ENCODE results near the gene RAB1B. TPM values are rescaled to one million over a fixed set of nuclear protein-coding genes. Genes with fewer than 3 reads are reported as not detected.
"Not testable (repeated sequence)": the region's sequence is repeated elsewhere in the genome, so short reads cannot be mapped to it uniquely, and the experiment has no call there.

The RAB1B gene
- total RNA-seq, 1 donor from 2014 or later = 159 TPM

- intact Hi-C loops (cut with micrococcal nuclease) = no loop called here
Observed at GRCh38 chr11:66239511-66239910, 28.9 kb upstream of the RAB1B start.

- intact Hi-C loops (cut with micrococcal nuclease) = no loop called here
Observed at GRCh38 chr11:66239998-66240780, 28.2 kb upstream of the RAB1B start.

GRCh38 chr11:66240781-66241136, 27.7 kb upstream of the RAB1B start:
- intact Hi-C loops (cut with micrococcal nuclease) = no loop called here

DNA sequence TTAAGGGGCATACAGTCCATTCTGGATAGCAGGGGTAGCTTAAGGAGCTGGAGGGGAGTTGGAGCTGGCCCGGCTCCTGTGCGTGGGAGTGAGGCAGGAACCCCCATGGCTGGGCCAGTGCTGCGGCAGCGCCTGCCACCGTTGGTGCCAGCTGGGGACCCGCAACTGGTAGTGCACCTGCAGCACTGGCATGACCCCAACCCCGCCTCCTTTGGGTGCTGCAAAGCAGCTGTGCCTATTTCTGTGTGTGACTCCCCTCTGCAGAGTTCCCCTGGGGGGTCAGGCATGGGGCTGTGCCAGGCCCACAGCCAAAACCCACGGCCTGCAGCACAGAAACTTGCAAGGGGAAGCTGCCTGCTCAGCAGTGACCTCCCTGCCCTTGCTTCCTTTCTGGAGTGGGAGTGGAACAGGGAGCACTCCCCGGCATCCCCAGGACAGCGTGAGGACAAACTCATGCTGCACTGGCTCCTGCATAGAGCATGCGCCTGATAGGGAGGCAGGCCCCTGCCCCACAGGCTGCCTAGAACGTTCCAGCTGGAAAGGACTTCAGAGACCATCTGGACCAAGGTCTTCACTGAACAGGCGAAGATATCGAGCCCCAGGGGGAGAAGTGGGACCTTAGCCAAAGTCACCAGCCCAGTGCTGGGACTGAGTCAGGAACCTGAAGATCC, 26.2 kb upstream of the RAB1B start:
- intact Hi-C loops (cut with micrococcal nuclease) = no loop called here

- intact Hi-C loops (cut with micrococcal nuclease) = no loop called here
Observed at GRCh38 chr11:66243782-66244535, 24.5 kb upstream of the RAB1B start.

DNA sequence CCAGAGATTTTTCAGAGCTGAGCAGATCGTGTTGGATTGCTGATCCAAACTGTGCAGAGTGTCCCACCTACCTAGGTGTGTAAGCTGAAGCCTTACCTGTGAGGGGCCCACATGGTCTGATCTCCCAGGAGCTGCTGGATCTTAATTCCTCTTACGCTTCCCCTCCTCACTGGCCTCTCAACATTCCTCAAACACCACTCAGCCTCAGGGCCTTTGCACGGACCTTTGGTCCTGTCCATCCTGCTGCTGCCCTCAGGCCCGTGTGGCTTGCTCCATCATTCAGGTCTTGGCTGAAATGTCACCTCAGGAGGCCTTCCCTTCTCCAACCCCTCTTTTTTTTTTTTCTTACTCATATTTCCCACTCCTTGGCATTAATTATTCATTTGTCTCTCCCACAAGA, 21.1 kb upstream of the RAB1B start:
- intact Hi-C loops (cut with micrococcal nuclease) = no loop called here

DNA sequence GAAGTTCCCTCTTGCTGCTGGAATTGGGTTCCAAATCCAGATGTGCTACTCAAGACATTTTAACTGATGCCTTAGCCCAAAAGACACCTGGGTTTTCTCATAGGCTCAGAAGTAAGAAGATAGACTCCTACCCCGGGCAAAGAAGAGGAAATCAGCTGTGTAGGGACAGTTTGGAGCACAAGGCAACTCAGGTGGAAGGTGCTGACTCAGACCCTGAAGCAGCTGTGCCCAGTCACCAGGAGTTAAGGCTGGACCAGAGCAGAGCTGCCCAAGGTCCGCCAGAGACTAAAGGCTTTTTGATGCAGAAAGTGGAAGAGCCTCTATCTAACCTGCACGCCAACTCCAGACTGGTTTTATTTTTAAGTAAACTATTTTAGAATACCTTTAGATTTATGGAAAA, 20.6 kb upstream of the RAB1B start:
- intact Hi-C loops (cut with micrococcal nuclease) = no loop called here

- intact Hi-C loops (cut with micrococcal nuclease) = no loop called here
Observed at GRCh38 chr11:66248903-66249302, 19.5 kb upstream of the RAB1B start.

GRCh38 chr11:66251809-66252208, 16.6 kb upstream of the RAB1B start:
- intact Hi-C loops (cut with micrococcal nuclease) = no loop called here

- intact Hi-C loops (cut with micrococcal nuclease) = not testable (repeated sequence)
Observed at GRCh38 chr11:66253081-66253480, 15.4 kb upstream of the RAB1B start.

GRCh38 chr11:66258473-66258893, 10.0 kb upstream of the RAB1B start:
- intact Hi-C loops (cut with micrococcal nuclease) = no loop called here

DNA sequence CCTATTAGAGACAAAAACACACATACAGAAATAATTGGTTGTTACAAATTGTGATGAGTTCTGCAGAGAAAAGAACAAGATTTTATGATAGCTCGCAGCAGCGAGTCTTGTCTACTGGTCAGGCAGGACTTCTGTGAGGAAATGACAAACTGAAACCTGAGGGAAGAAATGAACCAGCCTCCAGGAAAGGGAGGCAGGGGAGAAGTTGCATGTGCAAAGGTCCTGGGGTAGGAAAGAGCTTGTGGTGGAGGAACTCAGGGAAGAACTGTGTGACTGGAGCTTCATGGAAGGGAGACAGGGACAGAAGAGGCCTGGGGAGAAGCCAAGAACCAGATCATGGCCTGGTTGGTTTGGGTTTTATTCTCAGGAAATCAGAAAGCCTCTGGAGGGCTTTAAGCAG, 9.2 kb upstream of the RAB1B start:
- intact Hi-C loops (cut with micrococcal nuclease) = no loop called here

DNA sequence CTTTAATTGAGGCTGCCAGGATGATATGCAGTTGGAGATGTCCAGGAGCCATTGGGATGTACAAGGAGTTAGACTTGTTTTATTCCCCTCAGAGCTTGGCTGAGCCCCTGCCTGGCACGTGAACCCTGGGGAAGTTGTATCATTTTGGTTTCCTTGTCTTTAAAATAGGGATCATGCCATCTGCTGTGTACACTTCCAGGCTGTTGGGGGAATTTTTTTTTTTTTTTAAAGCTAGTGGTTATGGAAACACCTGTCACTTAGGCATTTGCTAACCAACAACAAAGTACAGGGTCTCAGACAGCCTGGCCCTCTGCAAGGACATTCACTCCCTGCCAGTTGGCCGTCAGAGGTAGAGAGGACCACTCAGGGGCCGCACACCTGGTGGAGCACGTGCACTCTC, 8.5 kb upstream of the RAB1B start:
- intact Hi-C loops (cut with micrococcal nuclease) = no loop called here

- intact Hi-C loops (cut with micrococcal nuclease) = no loop called here
Observed at GRCh38 chr11:66261578-66261977, 6.9 kb upstream of the RAB1B start.

- intact Hi-C loops (cut with micrococcal nuclease) = no loop called here
Observed at GRCh38 chr11:66262191-66262590, 6.2 kb upstream of the RAB1B start.

DNA sequence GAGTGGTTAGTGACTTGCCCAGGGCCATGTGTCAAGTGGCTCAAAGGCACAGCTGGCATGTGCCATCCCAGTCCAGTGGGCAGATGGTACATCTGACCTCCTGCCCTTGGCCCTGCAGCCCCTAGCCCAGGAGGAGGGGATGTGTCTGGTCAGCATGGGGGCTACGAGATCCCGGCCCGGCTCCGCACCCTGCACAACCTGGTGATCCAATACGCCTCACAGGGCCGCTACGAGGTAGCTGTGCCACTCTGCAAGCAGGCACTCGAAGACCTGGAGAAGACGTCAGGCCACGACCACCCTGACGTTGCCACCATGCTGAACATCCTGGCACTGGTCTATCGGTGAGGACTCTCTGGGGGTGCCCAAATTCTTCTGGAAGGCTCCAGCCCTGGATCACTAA, 5.7 kb upstream of the RAB1B start:
- intact Hi-C loops (cut with micrococcal nuclease) = no loop called here

GRCh38 chr11:66263231-66263630, 5.2 kb upstream of the RAB1B start:
- intact Hi-C loops (cut with micrococcal nuclease) = no loop called here

DNA sequence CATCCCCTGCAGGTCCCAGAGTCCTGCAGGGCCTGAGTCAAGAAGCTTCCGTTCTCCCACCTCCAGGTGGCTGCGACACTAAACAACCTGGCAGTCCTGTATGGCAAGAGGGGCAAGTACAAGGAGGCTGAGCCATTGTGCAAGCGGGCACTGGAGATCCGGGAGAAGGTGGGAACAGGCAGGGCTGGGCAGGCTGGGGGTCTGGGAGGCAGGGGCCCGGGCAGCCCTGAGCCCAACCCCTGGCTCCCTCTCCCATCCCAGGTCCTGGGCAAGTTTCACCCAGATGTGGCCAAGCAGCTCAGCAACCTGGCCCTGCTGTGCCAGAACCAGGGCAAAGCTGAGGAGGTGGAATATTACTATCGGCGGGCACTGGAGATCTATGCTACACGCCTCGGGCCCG, 4.7 kb upstream of the RAB1B start:
- intact Hi-C loops (cut with micrococcal nuclease) = no loop called here

DNA sequence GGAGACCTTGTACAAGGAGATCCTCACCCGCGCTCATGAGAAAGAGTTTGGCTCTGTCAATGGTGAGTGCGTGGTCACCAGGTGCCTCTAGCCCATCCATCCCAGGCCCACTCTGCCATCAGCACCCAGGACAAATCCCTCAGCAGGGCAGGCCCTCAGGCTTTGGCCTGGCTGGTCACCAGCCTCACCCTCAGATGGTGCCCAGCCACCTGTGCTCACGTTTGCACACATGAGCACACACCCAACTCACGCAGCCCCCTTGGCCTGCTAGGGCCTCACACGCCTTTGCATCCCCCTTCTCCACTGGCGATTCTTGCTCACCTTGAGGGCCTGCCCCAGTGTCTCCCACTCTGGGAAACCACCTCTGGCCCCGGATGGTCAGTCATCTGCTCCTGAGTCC, 4.1 kb upstream of the RAB1B start:
- intact Hi-C loops (cut with micrococcal nuclease) = no loop called here

- intact Hi-C loops (cut with micrococcal nuclease) = loop anchor here (5.0 kb wide), 1 partner anchor 352 kb away; the partner anchor contains the start of gene RBM14
Observed at GRCh38 chr11:66264914-66265313, 3.5 kb upstream of the RAB1B start.

- intact Hi-C loops (cut with micrococcal nuclease) = loop anchor here (5.0 kb wide), 1 partner anchor 352 kb away; the partner anchor contains the start of gene RBM14
Observed at GRCh38 chr11:66265531-66266377, 2.7 kb upstream of the RAB1B start.

Measured in T-helper 2 cell treated with Interferon-gamma antibody and Interleukin-4, amounts not matched to agents 100 ng/mL and 5 ng/mL, for 36 hours (primary cell).